NT2/D1 (cell line): Measurements from ENCODE around the gene DCT.
"Not testable (repeated sequence)": the region's sequence is repeated elsewhere in the genome, so short reads cannot be mapped to it uniquely, and the experiment has no call there.

Source experiments
- DNase-seq: peaks from one replicate; pipeline ENCODE4 v3.0.0-alpha.2; 2011; ENCODE audit warnings: low read depth, low spot score
- H3K27me3 ChIP-seq: 2 replicates; pipeline ENCODE4 v1.6.0; 2011; ENCODE audit warnings: mild to moderate bottlenecking; ENCODE audit not compliant: insufficient read length, insufficient read depth
- H3K36me3 ChIP-seq: 2 replicates; pipeline ENCODE4 v1.6.1; 2011; ENCODE audit warnings: mild to moderate bottlenecking, low read length, mixed read lengths; ENCODE audit not compliant: insufficient read depth, insufficient read length
- H3K4me1 ChIP-seq: 2 replicates; pipeline ENCODE4 v1.5.1; 2011; ENCODE audit not compliant: insufficient read depth, insufficient read length
- H3K4me3 ChIP-seq: 2 replicates; pipeline ENCODE4 v1.5.1; 2011; ENCODE audit warnings: low read depth; ENCODE audit not compliant: insufficient read length
- H3K9ac ChIP-seq: 2 replicates; pipeline ENCODE4 v1.6.0; 2011; ENCODE audit warnings: low read depth; ENCODE audit not compliant: insufficient read length
- H3K9me3 ChIP-seq: 2 replicates; pipeline ENCODE4 v1.5.1; 2011; ENCODE audit warnings: mild to moderate bottlenecking, low read length; ENCODE audit not compliant: insufficient read depth
- SUZ12 ChIP-seq: IDR thresholded peaks from 2 replicates; pipeline ENCODE4 v1.6.1; 2011; ENCODE audit not compliant: insufficient read length, insufficient read depth; ENCODE audit errors: extremely low read depth
- YY1 ChIP-seq: IDR thresholded peaks from 2 replicates; pipeline ENCODE4 v1.6.1; 2011; ENCODE audit not compliant: insufficient read length, insufficient read depth
- ZNF274 ChIP-seq: IDR thresholded peaks from 2 replicates; pipeline ENCODE4 v1.6.1; 2011; ENCODE audit warnings: mild to moderate bottlenecking, low read depth, low read length

Gene DCT

GRCh38 chr13:94513026-94513425, 33.5 kb upstream of the DCT start:
- H3K9me3 ChIP-seq: no peaks in the 10 kb centered on the region
- no peak overlapping the region for H3K4me3 ChIP-seq
- DNase-seq: no peak
- no peaks in the 10 kb centered on the region for H3K4me1 ChIP-seq
- H3K36me3 ChIP-seq: no peaks in the 10 kb centered on the region
- H3K9ac ChIP-seq: no peak overlapping the region
- H3K27me3 ChIP-seq: no peaks in the 10 kb centered on the region
- TF ChIP-seq ZNF274 (no peak), SUZ12 (no peak), YY1 (no peak)

- Histone ChIP-seq H3K27me3 (no peaks in the 10 kb centered on the region), H3K4me1 (no peaks in the 10 kb centered on the region), H3K9ac (no peak overlapping the region), H3K4me3 (no peak overlapping the region), H3K36me3 (no peaks in the 10 kb centered on the region), H3K9me3 (no peaks in the 10 kb centered on the region)
- no peak for DNase-seq
- TF ChIP-seq YY1 (no peak), SUZ12 (no peak), ZNF274 (no peak)
These were observed 26.2 kb upstream of the DCT start for GRCh38 chr13:94505730-94506129.

- Histone ChIP-seq H3K27me3 (no peaks in the 10 kb centered on the region), H3K9ac (no peak overlapping the region), H3K4me3 (no peak overlapping the region), H3K9me3 (no peaks in the 10 kb centered on the region; the same call in 1 of the 2 replicates), H3K36me3 (no peaks in the 10 kb centered on the region), H3K4me1 (no peaks in the 10 kb centered on the region)
- TF ChIP-seq YY1 (no peak), SUZ12 (no peak), ZNF274 (no peak)
- DNase-seq: no peak
These were observed 24.4 kb upstream of the DCT start for GRCh38 chr13:94503851-94504250.

- not testable (repeated sequence) for H3K4me3 ChIP-seq, H3K27me3 ChIP-seq, H3K9me3 ChIP-seq, H3K36me3 ChIP-seq, H3K4me1 ChIP-seq, DNase-seq, H3K9ac ChIP-seq
These were observed 19.3 kb upstream of the DCT start for GRCh38 chr13:94498831-94499230.

GRCh38 chr13:94495806-94496205, 16.3 kb upstream of the DCT start:
- Histone ChIP-seq H3K9ac (no peak overlapping the region), H3K4me3 (no peak overlapping the region), H3K27me3 (no peaks in the 10 kb centered on the region), H3K36me3 (no peaks in the 10 kb centered on the region), H3K4me1 (no peaks in the 10 kb centered on the region), H3K9me3 (no peaks in the 10 kb centered on the region; the same call in 1 of the 2 replicates)
- DNase-seq: no peak
- TF ChIP-seq YY1: no peak
- TF ChIP-seq SUZ12: no peak
- TF ChIP-seq ZNF274: no peak

GRCh38 chr13:94494026-94494425, 14.5 kb upstream of the DCT start:
- H3K4me3 ChIP-seq: no peak overlapping the region
- no peaks in the 10 kb centered on the region for H3K36me3 ChIP-seq
- no peak for TF ChIP-seq YY1
- no peaks in the 10 kb centered on the region for H3K4me1 ChIP-seq
- DNase-seq: no peak
- H3K9ac ChIP-seq: no peak overlapping the region
- H3K27me3 ChIP-seq: no peaks in the 10 kb centered on the region
- H3K9me3 ChIP-seq: no peaks in the 10 kb centered on the region; the same call in 1 of the 2 replicates

- TF ChIP-seq YY1 (no peak), ZNF274 (no peak)
- no peak overlapping the region for H3K9ac ChIP-seq
- H3K4me3 ChIP-seq: no peak overlapping the region
- DNase-seq: no peak
- no peaks in the 10 kb centered on the region for H3K36me3 ChIP-seq
- H3K9me3 ChIP-seq: no peaks in the 10 kb centered on the region
- no peaks in the 10 kb centered on the region for H3K4me1 ChIP-seq
- H3K27me3 ChIP-seq: no peaks in the 10 kb centered on the region
These were observed 7.6 kb upstream of the DCT start for GRCh38 chr13:94487043-94487442.

GRCh38 chr13:94483970-94484369, 4.5 kb upstream of the DCT start:
- Histone ChIP-seq H3K36me3 (no peaks in the 10 kb centered on the region), H3K9ac (no peak overlapping the region), H3K27me3 (no peaks in the 10 kb centered on the region), H3K4me1 (no peaks in the 10 kb centered on the region), H3K4me3 (no peak overlapping the region), H3K9me3 (no peaks in the 10 kb centered on the region)
- TF ChIP-seq ZNF274 (no peak), SUZ12 (no peak), YY1 (no peak)
- DNase-seq: no peak
